SJSA1 (cell line): Measurements from ENCODE around the gene ISG20L2. TPM values are rescaled to one million over a fixed set of nuclear protein-coding genes. Genes with fewer than 3 reads are reported as not detected.

Experiments
- DNase-seq, 2 experiments: peaks; one replicate each; pipeline ENCODE4 v3.0.0-alpha.2; 2015 to 2020; ENCODE audit warnings: low spot score in 2 of 2, low read depth in 1 of 2
- H3K27ac ChIP-seq: fragments of 250-450 bp; sonication (Bioruptor Pico); 2 replicates; pipeline ENCODE4 v1.5.1; 2020; ENCODE audit warnings: mild to moderate bottlenecking, moderate library complexity
- H3K27me3 ChIP-seq: fragments of 250-450 bp; sonication (Bioruptor Pico); replicated peaks from 2 replicates; pipeline ENCODE4 v1.5.1; 2020; ENCODE audit warnings: mild to moderate bottlenecking, moderate library complexity
- H3K36me3 ChIP-seq: fragments of 250-450 bp; sonication (Bioruptor Pico); 2 replicates; pipeline ENCODE4 v1.5.1; 2020; ENCODE audit warnings: mild to moderate bottlenecking
- H3K4me1 ChIP-seq: fragments of 250-450 bp; sonication (Bioruptor Pico); replicated peaks from 2 replicates; pipeline ENCODE4 v1.6.1; 2021; ENCODE audit warnings: mild to moderate bottlenecking
- H3K4me3 ChIP-seq: fragments of 250-450 bp; sonication (Bioruptor Pico); 2 replicates; pipeline ENCODE4 v1.5.1; 2020; ENCODE audit warnings: mild to moderate bottlenecking
- H3K9me3 ChIP-seq: fragments of 250-450 bp; sonication (Bioruptor Pico); replicated peaks from 2 replicates; pipeline ENCODE4 v1.5.1; 2020; ENCODE audit warnings: mild to moderate bottlenecking
- total RNA-seq: library from RNA; depleted of rRNA; stranded (reverse); fragments of >200 nt; shearing (Covaris generic); gene quantifications from 2 replicates; pipeline ENCODE4 v1.2.3, GENCODE V29; 2014; rRNA removed

Gene ISG20L2, protein sequence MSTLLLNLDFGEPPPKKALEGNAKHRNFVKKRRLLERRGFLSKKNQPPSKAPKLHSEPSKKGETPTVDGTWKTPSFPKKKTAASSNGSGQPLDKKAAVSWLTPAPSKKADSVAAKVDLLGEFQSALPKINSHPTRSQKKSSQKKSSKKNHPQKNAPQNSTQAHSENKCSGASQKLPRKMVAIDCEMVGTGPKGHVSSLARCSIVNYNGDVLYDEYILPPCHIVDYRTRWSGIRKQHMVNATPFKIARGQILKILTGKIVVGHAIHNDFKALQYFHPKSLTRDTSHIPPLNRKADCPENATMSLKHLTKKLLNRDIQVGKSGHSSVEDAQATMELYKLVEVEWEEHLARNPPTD
- 13.8 and 21.5 TPM in 2 replicates for total RNA-seq

DNA sequence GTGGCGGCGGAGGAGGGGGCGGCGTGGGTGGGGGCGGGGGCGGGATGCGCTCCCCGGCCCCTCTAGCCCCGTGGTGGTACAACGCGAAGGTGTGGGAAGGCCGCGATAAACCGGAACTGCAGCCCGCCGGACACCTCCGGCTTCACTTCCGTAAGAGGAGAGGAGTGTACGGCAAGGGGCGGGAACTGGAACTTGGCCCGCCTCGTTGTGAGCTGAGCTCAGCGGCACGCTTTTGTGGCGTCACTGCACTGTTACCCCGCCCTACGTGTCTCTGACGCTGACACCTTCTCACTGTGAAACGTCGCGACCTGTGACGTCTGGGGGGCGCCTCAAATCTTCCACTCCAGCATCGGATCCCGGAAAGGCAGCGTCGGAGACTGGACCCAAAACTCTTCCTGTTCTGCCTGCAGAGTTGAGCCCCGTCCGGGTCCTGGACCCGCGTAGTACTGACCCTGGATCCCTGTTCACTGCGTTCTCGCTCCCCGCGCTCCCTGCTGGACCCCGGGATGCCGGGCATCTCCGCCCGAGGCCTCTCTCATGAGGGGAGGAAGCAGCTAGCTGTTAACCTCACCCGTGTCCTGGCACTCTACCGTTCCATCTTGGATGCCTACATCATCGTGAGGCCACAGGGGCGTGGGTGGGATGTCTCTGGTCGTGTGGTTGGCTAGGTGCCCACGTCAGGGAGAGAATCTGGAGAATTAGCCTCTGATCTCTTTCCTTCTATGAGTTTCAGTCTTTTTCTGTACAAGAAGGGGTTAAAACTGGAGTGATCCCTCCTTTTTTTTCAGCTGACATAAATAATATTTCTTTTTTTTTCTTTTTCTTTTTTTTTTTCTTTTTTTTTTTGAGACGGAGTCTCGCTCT is at the start of gene ISG20L2:
TSS of gene ISG20L2 (minus strand) at position 168 of the 864 bp plus-strand sequence. CDS start 1,114 bp downstream, outside the sequence.
- peaks cover 31% of the 10 kb centered on the region for H3K4me1 ChIP-seq
- no peaks in the 10 kb centered on the region for H3K9me3 ChIP-seq
- H3K27me3 ChIP-seq, result no peaks in the 10 kb centered on the region
- DNase-seq, result peak; percentile 86 to 97
- peak within 1 kb of the TSS; percentile 74 for H3K27ac ChIP-seq
- H3K4me3 ChIP-seq, result peak within 1 kb of the TSS; percentile 80
- H3K36me3 ChIP-seq, result peaks cover 42% of the 10 kb centered on the region

DNA sequence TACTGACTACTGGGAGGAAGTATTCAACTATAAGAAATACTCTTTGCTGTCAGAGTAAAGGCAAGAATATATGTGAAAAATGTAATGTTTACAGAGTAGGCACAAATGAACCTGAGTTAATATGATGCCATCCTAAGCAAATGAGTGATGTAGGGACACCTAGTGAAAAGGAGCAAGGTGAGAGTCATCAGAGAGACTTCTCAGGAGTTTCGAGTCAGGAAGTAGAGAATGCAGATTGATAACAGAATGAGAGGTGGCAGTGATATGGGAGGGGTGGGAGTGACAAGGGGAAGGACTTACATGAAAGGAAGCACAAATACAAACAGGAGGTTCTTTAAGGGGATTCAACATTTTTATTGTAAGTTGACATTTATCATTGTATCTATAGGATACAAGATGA is 49.0 kb upstream of the ISG20L2 start:
- H3K4me1 ChIP-seq, result no peaks in the 10 kb centered on the region
- no peak overlapping the region for H3K27ac ChIP-seq
- H3K36me3 ChIP-seq, result peaks cover 33% of the 10 kb centered on the region
- no peak overlapping the region for H3K4me3 ChIP-seq
- H3K27me3 ChIP-seq, result no peaks in the 10 kb centered on the region
- no peaks in the 10 kb centered on the region for H3K9me3 ChIP-seq
- no peak for DNase-seq

DNA sequence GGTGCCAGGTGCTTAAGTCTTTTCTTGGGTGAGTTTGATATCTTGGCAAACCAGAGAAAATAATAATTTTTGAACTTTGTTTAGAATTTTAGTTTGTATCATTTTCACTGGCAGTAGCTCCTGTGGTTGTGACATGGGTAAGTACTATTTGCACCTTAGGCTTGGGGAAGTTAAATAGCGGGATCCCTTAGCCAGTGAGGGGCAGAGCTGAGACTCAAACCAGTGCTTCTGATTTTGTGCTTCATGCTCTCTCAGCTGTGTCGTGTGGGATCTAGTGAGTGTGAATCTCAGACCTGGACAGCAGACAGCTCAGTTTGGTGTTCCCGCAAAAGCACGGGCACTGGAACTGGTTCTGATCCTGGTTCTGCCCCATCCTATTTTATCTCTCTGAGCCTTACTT is 48.4 kb upstream of the ISG20L2 start:
- DNase-seq, result no peak

GRCh38 chr1:156775799-156776198 is 47.2 kb upstream of the ISG20L2 start:
- peaks cover 28% of the 10 kb centered on the region for H3K36me3 ChIP-seq
- no peaks in the 10 kb centered on the region for H3K4me1 ChIP-seq
- H3K9me3 ChIP-seq, result no peaks in the 10 kb centered on the region
- no peaks in the 10 kb centered on the region for H3K27me3 ChIP-seq
- no peak overlapping the region for H3K4me3 ChIP-seq
- no peak overlapping the region for H3K27ac ChIP-seq
- DNase-seq, result no peak

More for the DNA sequence above, 48.4 kb upstream of the ISG20L2 start:
- H3K36me3 ChIP-seq, result peaks cover 33% of the 10 kb centered on the region
- H3K27ac ChIP-seq, result no peak overlapping the region
- no peak overlapping the region for H3K4me3 ChIP-seq
- H3K27me3 ChIP-seq, result no peaks in the 10 kb centered on the region
- H3K4me1 ChIP-seq, result no peaks in the 10 kb centered on the region
- no peaks in the 10 kb centered on the region for H3K9me3 ChIP-seq

DNA sequence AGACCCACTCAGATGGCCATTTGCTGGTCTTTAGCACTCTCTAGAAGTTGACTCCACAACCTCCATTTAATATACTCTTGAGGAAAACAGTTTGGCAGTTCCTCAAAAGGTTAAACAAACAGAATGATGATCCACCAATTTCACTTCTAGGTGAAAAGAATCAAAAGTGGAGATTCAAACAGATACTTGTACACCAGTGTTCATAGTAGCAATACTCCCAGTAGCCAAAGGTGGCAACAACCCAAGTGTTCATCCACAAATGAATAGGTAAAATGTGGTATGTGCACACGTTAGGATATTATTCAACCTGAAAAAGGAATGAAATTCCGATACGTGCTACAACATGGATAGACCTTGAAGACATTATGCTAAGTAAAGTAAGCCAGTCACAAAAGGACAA is 45.0 kb upstream of the ISG20L2 start:
- peaks cover 43% of the 10 kb centered on the region for H3K36me3 ChIP-seq
- H3K4me3 ChIP-seq, result no peak overlapping the region
- H3K27me3 ChIP-seq, result no peaks in the 10 kb centered on the region
- no peak for DNase-seq
- H3K27ac ChIP-seq, result no peak overlapping the region
- H3K9me3 ChIP-seq, result no peaks in the 10 kb centered on the region
- peaks cover 7% of the 10 kb centered on the region for H3K4me1 ChIP-seq

DNA sequence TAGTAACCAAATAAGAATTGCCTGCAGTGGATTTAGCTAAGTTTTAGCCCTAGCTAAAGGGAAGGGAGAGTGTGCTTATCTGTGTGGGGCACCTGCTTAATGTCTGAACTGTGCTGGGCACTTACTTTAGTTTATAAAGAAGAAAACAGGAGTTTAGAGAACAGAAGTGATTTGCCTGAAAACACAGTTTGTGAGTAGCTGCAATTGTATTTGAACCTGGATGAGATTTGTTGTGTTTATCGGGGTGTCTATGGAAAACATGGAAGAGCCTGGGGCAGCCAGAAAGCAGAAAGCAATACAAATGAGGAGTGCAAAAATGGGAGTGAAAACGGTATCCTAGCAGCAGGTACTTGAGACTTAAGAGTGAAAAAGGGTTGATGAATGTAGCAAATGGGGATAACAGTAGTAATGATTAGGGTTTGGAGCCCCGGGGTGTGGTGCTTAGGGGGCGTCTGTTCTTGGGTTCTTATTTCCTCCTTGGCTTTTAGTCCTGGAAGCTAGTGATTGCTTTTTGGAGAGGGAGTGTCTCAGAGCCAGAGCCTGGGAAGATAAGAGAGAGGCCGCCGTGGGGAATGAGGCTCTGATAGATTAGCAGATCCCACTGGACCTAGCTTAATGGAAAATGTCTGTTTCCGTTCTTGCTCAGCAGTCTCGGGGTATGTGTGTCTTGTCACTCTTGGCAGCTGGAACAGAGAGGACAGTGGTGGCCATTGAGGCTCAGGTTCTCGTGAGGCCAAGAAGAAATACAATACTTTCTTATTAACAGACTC is 44.3 kb upstream of the ISG20L2 start:
- Histone ChIP-seq H3K9me3 (no peaks in the 10 kb centered on the region), H3K27ac (no peak overlapping the region), H3K4me1 (peaks cover 10% of the 10 kb centered on the region), H3K4me3 (no peak overlapping the region), H3K36me3 (peaks cover 46% of the 10 kb centered on the region), H3K27me3 (no peaks in the 10 kb centered on the region)
- no peak for DNase-seq

DNA sequence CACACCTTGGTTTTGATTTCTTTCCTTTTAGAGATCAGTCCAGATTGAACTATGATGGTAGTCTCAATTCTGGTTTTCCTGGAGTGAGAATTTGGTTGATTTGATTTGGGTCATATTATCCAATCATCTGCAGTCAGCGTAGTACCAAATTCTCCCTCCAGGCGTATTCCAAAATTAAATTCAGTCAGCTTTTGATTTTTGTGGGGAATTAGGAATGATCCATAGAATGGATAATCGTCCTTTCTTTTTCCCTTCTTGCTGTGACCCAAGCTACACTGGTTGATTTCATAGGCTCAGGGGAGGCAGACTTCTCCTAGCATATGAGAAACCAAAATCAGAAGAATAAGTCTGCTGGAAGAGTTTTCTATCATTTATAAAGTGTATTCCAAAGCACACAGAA is 43.7 kb upstream of the ISG20L2 start:
- Histone ChIP-seq H3K9me3 (no peaks in the 10 kb centered on the region), H3K27ac (no peak overlapping the region), H3K27me3 (no peaks in the 10 kb centered on the region), H3K36me3 (peaks cover 46% of the 10 kb centered on the region), H3K4me1 (peaks cover 10% of the 10 kb centered on the region), H3K4me3 (no peak overlapping the region)
- DNase-seq, result no peak

GRCh38 chr1:156768610-156769295 is 40.2 kb upstream of the ISG20L2 start:
- Histone ChIP-seq H3K4me3 (peak overlapping the region; percentile 62), H3K27ac (no peak overlapping the region), H3K4me1 (peaks cover 20% of the 10 kb centered on the region), H3K9me3 (no peaks in the 10 kb centered on the region), H3K36me3 (peaks cover 42% of the 10 kb centered on the region), H3K27me3 (no peaks in the 10 kb centered on the region)
- no peak for DNase-seq

GRCh38 chr1:156767879-156768604 is 39.5 kb upstream of the ISG20L2 start:
- peak; percentile 33 to 50 for DNase-seq
- Histone ChIP-seq H3K36me3 (peaks cover 35% of the 10 kb centered on the region), H3K9me3 (no peaks in the 10 kb centered on the region), H3K4me1 (peaks cover 20% of the 10 kb centered on the region), H3K27ac (peak overlapping the region; percentile 49), H3K4me3 (peak overlapping the region; percentile 62), H3K27me3 (no peaks in the 10 kb centered on the region)

DNA sequence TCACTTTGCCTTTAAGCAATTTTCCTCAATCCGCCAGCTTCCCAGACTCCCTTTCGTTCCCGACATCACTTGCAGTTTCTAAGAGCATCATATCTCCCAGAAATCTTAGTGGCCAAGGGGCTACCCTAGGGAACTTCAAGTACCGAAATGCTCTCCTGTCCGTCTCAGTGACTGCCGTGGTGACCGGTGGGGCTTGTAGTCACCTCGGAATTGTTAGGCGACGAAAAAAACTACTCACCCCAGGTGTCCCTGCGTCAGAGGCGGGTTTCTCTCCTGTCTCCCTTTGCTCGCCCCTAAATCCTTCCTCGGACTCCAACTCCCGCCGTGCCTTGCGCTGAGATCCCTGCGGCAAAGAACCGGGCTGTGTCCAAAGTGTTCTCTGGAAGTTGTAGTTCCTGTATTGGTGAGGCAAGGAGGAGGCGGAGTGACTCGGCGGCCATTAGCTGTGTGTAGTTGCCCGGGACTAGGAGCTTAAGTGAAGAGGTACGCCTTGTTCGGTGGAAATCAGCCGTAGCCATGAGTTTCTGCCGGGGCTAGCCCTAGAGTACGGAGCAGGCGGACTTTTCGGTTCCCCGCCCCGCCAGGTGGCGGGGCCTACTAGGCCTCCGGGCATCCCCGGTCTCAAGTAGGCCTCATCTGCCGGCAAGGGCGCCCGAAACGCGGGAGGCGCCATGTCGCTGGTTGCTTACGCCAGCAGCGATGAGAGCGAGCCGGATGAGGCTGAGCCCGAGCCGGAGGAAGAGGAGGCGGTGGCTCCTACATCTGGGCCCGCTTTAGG is 38.7 kb upstream of the ISG20L2 start, which contains the start of gene PRCC:
TSS of gene PRCC (plus strand) at position 435 of the 778 bp plus-strand sequence. CDS start at position 672, 237 bp downstream.
- Histone ChIP-seq H3K4me1 (peaks cover 20% of the 10 kb centered on the region), H3K9me3 (no peaks in the 10 kb centered on the region), H3K4me3 (peak within 1 kb of the TSS; percentile 62), H3K27me3 (no peaks in the 10 kb centered on the region), H3K27ac (peak within 1 kb of the TSS; percentile 49), H3K36me3 (peaks cover 28% of the 10 kb centered on the region)
- DNase-seq, result peak; percentile 99

DNA sequence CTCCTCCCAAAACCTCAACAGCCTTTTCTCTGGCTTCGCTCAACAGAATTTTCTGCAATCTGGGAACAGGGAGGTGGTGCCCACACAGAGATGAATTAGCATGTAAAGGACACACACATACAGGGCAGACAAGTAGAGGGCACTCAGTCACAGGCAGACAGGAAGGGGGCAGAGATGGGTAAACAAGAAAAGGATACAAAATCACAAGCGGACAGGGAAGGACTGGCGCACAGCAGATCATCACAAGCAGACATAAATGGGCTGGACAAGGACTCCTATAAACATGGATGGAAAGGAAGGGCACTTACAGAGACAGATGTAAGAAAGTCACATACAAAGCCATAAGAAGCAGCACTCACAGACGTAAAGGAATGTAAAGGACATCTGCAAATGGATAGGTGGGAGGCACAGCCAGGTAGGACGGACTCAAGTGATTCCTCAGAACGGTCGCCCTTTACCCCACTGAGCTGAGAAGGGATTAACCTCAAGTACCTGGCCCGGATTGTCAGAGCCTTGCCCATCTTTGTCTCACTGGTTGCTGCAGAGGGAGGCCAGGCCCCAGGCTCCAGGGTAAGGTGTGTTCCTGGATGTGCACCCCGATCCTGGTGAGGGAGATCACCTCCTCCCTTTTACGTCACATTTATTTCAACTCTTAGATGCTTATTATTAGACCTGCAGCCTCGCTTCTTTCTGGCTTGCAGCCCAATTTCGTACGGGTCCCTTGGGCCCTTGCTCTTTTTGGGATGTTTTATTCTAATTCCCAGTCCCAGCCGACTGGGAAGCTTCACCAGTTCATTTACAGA is 37.9 kb upstream of the ISG20L2 start:
- Histone ChIP-seq H3K4me3 (peak overlapping the region; percentile 62), H3K4me1 (peaks cover 20% of the 10 kb centered on the region), H3K36me3 (peaks cover 24% of the 10 kb centered on the region), H3K27ac (peak overlapping the region; percentile 31), H3K27me3 (no peaks in the 10 kb centered on the region), H3K9me3 (no peaks in the 10 kb centered on the region)
- DNase-seq, result peak in 1 of 2 experiments; percentile 34
